Neural cell (in vitro differentiated cells): Measurements from ENCODE around the gene VENTX.

Source experiments
- CTCF ChIP-seq: fragments of 450-650 bp; IDR thresholded peaks from 2 replicates; pipeline ENCODE4 v1.5.1; 2014; ENCODE audit warnings: antibody characterized with exemption, mild to moderate bottlenecking, moderate library complexity; ENCODE audit not compliant: poor library complexity, severe bottlenecking
- EP300 ChIP-seq: fragments of 450-650 bp; conservative IDR thresholded peaks from 2 replicates; pipeline ENCODE4 v1.6.1; 2014; ENCODE audit warnings: antibody characterized with exemption, mild to moderate bottlenecking, moderate library complexity; ENCODE audit not compliant: poor library complexity, severe bottlenecking
- EZH2 ChIP-seq: fragments of 200-600, 300-800 bp; shearing (Covaris generic), sonication (generic); IDR thresholded peaks from 2 replicates; pipeline ENCODE4 v1.6.1; 2014; ENCODE audit warnings: antibody characterized with exemption, low read length, borderline replicate concordance, mild to moderate bottlenecking; ENCODE audit not compliant: insufficient read depth, poor library complexity, severe bottlenecking
- MXI1 ChIP-seq: fragments of 450-650 bp; conservative IDR thresholded peaks from 2 replicates; pipeline ENCODE4 v1.6.1; 2014; ENCODE audit warnings: antibody characterized with exemption, mild to moderate bottlenecking; ENCODE audit not compliant: poor library complexity, severe bottlenecking
- POLR2AphosphoS5 ChIP-seq: IDR thresholded peaks from 2 replicates; pipeline ENCODE4 v1.6.1; 2012
- RAD21 ChIP-seq: fragments of 450-650 bp; conservative IDR thresholded peaks from 2 replicates; pipeline ENCODE4 v1.6.1; 2014; ENCODE audit warnings: antibody characterized with exemption, mild to moderate bottlenecking, moderate library complexity
- REST ChIP-seq: IDR thresholded peaks from 2 replicates; pipeline ENCODE4 v1.6.1; 2012; ENCODE audit warnings: borderline replicate concordance
- TAF1 ChIP-seq: IDR thresholded peaks from 2 replicates; pipeline ENCODE4 v1.6.1; 2012; ENCODE audit warnings: low read depth

GRCh38 chr10:133211959-133212852, 25.4 kb upstream of the VENTX start:
- no peak for TF ChIP-seq MXI1
- no peak for TF ChIP-seq CTCF
- TF ChIP-seq RAD21: no peak
- no peak for TF ChIP-seq EZH2
- no peak for TF ChIP-seq REST
- no peak for TF ChIP-seq TAF1
- no peak for TF ChIP-seq POLR2AphosphoS5
- TF ChIP-seq EP300: no peak
